Fibroblast of peridontal ligament (primary cell): ENCODE data around the gene NCS1.
A peak's percentile ranks its signal among the peaks of the same experiment; 100 is the strongest.

Source experiments
- DNase-seq: peaks from one replicate; pipeline ENCODE4 v3.0.0-alpha.2; 2010; ENCODE audit errors: extremely low read depth

NCS1 gene

DNA sequence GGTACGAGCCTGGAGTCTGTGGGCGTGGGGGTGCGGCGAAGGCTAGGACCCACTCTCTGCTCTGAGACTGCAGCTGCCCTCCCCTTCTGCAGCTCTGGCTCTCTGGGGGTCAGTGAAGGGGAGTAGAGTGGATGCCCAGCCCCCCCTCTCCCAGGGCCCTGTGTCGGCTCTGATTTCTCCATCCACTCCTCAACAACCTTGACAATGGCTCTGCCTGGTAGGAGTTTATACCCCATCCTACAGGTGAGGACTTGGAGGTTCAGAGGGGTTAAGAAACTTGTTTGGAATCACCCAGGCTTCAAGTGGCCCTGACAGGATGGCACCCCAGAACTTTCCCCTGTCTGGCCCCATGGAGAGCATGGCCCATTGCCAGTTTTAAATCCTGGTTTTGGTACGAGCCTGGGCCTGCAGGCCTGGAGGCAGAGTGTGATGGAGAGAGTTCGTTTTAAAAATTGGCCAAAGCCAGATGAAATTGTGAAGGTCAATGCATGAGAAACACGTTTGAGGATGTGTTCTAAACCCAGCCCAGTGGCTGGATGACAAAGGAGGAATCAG lies 22.3 kb downstream of the NCS1 start:
- no peak for DNase-seq

GRCh38 chr9:130195638-130196037 lies 23.4 kb downstream of the NCS1 start:
- DNase-seq: no peak

- peak; percentile 34 for DNase-seq
These were observed 24.4 kb downstream of the NCS1 start for GRCh38 chr9:130196643-130197042.

DNA sequence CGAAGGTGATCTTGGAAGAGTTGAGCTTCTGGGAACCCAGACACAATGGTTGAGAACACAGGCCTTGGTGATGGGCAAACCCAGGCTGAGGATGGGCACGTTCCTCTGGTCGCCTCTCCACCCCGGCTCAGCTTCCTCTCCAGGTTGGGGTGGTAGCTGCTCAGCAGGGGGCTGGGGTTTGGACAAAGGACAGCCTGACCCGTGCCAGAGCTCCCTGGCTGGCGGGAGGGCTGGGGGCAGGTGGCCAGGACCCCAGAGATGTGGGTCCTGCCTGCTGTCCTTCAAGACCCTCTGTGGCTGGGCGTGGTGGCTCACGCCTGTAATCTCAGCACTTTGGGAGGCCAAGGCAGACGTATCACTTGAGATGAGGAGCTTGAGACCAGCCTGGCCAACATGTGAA lies 25.2 kb downstream of the NCS1 start:
- DNase-seq: no peak

GRCh38 chr9:130197888-130198287 lies 25.7 kb downstream of the NCS1 start:
- DNase-seq: no peak

DNA sequence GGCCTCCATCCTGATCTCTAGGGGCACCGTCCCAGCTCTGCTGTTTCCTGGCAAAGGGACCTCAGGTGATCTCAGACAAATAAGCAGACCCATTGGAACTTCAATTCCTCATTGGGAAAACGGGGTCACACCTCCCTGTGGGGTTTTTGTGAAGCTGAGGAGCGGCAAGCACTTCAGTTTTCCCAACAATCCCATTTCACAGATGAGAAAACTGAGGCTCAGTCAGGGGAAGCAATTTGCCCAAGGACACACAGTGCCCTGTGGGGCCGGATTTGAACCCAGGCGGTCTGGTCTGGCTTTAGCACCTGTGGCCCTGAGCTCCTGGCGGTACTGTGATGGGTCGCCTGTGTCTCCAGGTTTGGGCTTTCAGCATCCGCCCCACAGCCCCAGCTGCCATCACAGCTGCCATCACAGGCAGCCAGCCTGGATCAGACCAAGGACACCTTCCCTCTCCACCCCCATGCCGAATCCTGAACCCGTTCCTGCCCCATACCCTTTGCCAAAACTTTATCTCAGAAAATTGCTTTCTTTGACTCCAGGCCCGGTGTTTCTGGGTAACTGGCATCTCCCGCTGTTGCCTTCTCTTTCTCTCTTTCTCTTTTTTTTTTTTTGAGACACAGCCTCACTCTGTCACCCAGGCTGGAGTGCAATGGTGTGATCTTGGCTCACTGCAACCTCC lies 26.4 kb downstream of the NCS1 start:
- no peak for DNase-seq

GRCh38 chr9:130199605-130200004 lies 27.4 kb downstream of the NCS1 start:
- DNase-seq: peak; percentile 64

DNA sequence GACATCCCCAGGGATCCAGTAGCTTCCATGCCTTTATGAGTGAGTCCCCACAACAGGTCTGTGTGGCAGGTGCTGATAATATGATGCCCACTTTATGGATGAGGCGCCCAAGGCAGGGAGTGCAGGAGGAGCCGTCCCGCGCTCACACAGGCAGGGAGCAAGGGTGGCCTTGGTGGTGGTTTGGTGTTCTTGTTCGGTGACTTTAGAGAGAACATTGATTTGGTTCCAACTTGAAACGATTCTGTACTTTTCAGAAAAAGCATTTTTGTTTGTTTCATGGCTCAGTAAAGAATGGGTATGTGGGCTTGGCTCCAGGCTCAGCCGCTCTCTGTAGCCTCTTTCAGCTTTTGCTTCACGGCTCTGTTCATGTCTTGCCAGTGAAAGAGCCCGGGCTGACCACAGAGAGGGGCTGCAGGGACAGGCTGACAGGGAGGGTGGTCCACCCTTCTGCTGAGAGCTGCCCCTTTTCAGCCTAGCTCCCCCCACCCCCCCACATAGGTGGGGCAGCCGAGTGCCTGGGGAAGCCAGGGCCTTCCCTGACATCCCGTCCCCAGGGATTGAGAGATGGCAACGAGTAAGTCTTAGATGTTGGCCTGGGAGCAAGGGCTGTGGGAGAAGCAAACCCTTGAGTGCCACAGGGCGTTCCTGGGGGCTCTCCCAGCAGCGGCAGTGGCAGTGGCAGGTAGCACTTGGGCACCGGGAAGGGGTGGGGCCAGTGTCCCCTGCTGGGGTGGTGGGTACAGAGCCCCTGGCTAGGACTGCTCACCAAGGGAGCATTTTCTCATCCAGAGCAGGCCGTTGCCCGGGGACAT lies 28.0 kb downstream of the NCS1 start:
- peak; percentile 69 for DNase-seq

- DNase-seq: no peak
These were observed 29.2 kb downstream of the NCS1 start for GRCh38 chr9:130201399-130201873.

- no peak for DNase-seq
These were observed 29.8 kb downstream of the NCS1 start for GRCh38 chr9:130201974-130202373.

DNA sequence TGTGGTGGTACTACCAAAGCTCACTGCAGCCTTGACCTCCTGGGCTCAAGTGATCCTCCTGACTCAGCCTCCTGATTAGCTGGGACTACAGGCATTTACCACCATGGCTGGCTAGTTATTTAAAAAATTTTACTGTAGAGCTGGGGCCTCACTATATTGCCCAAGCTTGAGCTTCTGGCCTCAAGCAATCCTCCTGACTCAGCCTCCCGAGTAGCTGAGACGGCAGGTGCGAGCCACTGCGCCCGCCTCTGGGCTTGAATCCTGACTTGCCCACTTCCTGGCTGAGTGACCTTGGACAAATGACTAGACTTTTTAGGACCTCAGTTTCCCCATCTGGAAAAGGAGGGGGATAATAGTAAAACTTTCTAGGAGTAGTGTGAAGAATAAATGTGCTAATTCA lies 32.1 kb downstream of the NCS1 start:
- no peak for DNase-seq

DNA sequence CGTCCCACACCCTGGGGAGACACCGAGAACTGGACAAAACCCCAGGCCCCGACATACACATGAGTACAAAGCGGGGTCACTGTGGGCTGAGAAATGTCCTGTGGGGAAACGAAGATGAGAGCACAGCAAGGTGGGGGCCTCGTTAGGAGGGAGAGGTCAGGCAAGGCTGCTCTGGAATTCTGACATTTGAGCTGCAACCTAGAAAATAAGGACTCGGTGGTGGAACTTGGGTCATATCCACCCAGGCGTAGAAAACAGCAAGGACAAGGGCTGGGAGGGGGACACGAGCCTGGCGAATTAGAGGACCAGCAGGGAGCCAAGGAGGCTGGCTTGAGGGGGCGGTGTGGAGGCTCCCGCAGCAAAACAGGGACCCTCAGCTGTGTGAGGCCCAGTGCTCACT lies 32.8 kb downstream of the NCS1 start:
- no peak for DNase-seq

GRCh38 chr9:130205912-130206311 lies 33.7 kb downstream of the NCS1 start:
- no peak for DNase-seq

DNA sequence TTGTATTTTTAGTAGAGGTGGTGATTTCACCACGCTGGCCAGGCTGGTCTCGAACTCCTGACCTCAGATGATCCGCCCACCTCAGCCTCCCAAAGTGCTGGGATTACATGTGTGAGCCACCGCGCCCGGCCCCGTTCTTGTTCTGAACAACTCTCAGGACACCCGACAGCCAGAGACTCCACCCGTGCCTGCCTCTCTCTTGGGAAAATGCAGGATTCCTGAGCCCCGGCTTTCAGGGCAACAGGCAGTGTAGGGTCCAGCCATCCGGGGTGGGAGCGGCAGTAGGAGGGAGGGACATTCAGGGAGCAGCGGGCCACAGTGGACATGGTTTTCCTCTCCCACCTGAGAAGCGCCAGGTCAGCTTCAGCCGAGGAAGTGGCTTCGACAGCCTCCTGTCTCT lies 34.4 kb downstream of the NCS1 start:
- DNase-seq: no peak

GRCh38 chr9:130207241-130207992 lies 35.2 kb downstream of the NCS1 start:
- DNase-seq: no peak

- DNase-seq: no peak
These were observed 36.6 kb downstream of the NCS1 start for GRCh38 chr9:130208600-130209347.

GRCh38 chr9:130209422-130209821 lies 37.2 kb downstream of the NCS1 start:
- DNase-seq: no peak

DNA sequence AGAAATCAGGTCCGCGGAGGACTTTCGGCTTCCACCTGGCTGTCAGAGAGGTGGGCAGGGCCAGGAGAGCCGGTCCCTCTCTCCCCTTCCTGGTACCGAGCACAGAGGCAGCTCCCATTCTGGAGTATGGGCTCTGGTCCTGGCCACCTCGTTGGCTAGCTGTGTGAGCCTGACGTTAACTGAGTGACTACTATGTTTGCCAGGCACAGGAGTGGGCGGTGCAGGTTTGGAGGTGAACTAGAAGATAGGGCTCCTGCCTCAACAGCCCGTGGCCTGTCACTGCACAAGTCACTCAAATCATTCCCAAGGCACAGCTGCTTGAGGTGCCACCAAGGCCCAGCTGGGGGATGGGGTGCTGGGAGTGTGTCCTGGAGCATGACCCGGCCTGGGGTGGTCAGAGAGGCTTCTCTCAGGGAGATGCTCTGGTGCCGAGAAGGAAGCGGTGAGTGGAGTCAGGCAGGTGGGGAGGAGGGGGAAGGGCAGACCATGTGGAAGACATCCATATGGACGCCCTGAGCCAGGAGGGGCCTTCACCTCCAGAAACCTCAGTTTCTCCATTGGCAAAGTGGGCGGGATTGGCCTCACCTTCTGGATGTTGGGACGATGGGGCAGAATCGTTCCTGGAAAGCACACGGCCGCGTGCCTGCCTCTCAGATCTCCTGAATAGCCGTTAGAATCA lies 39.5 kb downstream of the NCS1 start:
- no peak for DNase-seq

DNA sequence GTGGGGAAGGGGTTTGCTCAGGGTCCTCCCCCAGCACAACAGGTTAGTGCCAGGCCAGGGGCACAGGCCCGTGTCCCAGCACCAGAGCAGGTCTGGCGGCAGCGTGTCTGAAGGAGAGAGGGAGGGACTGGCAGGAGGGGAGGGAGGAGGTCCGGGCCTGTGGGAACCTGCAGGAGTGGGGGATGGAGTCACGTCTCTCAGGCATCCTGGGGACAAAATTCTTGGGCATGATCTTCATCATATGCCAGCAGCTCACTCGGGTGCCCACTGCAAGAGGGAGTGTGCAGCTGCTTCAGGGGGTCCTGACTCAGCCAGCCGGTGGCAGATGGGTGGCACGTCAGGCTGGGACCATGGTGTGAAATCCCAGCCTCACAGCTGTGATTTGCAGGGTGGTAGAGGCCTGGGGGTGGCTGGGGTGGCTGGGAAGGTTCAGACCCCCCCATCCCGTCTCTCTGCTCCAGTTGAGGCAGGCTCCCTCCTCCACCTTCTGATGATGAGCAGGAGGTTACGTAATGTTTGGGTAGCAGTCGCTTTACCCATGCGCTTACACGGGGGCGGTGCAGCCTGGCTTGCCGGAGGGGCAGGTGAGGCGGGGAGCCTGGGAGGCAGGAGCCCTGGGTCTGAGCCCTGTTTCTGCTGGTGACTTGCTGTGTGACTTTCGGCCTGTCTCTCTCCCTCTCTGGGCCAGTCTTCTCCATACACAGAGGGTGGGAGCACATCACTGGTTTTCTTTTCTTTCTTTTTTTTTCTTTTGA lies 40.5 kb downstream of the NCS1 start:
- DNase-seq: no peak
